Vein endothelial cell (primary cell): Measurements from ENCODE around the gene MTCP1. TPM values are rescaled to one million over a fixed set of nuclear protein-coding genes. Genes with fewer than 3 reads are reported as not detected.

Source experiments
- total RNA-seq: library from RNA; depleted of rRNA; stranded (reverse); fragments of >200 nt; gene quantifications from 2 replicates; pipeline ENCODE4 v1.2.3, GENCODE V29; 2012

MTCP1 gene, protein sequence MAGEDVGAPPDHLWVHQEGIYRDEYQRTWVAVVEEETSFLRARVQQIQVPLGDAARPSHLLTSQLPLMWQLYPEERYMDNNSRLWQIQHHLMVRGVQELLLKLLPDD
- total RNA-seq, result 1.4 and 2.9 TPM in 2 replicates

DNA sequence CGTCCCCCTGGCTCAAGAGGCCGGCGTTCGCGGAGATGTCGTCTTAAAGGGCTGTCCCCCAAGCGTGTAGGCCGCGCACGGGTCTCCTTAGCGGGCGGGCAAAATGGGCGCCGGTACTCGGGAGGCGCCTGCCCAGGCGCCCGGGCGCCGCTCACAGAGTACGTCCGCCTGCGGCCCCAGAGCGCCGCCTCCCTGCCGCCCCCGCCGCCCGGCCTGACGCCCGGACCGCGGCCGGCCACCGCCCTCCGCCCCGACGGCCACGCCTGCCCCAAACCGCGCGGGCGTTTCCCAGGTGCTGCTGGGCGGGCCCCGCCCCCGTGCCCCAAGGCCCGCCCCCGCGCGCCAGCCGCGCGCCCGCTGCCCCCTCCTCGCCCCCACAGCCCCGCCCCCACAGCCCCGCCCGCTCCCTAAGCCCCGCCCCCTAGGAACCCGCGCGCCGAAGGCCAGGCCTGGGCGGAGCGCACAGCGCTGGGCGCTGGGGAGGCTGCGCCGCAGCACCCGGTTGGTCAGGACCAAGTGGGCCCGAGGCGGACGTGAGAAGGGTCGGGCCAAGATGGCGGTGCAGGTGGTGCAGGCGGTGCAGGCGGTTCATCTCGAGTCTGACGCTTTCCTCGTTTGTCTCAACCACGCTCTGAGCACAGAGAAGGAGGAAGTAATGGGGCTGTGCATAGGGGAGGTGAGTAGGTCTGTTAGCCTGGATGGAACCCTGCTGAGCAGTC is at the start of gene MTCP1, which contains the start of the genes BRCC3 and CMC4:
Gene MTCP1, minus strand, starts transcription at position 162 of the 719 bp plus-strand sequence. CDS start 5,126 bp downstream, outside the sequence.
Gene BRCC3, plus strand, starts transcription at position 534 of the 719 bp plus-strand sequence. Its CDS starts 20 bp downstream, at position 554.
Gene CMC4, minus strand, starts transcription at position 162 of the 719 bp plus-strand sequence. CDS start 7,113 bp downstream, outside the sequence.

DNA sequence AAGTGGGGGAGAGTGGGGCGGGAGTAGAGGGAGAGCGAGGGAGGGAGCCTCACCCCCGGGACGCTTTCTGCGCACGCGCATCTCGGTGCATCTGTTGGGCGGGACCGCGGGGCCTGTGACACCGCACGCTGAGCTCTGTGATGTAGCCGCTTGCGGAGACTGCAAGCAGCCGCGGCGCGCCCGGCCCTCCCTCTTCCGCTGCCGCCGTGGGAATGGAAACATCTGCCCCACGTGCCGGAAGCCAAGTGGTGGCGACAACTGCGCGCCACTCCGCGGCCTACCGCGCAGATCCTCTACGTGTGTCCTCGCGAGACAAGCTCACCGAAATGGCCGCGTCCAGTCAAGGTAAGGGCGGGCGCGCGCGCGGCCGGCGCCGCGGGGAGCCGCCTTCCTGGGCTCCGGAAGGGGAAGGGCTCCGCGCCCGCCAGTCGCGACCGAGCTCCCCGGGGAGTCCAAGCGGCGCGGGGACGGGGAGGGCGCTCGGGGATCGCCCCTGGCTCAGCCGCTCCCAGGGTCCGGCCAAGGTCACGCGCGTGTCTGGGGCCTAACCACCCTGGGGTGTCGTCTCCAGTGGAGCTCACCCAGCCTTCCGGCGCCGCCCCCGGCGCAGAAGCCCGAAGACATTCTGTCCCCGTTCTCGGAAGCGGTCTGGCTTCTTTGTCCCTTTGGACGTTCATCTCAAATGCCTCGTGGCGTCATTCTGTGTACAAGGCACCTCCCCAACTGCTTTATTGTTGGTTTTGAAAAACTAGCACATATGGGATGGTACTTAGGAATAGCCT is 44.0 kb downstream of the MTCP1 start, which contains the start of gene FUNDC2:
Gene FUNDC2, plus strand, starts transcription at position 118 of the 782 bp plus-strand sequence. Its CDS starts 95 bp downstream, at position 213.

DNA sequence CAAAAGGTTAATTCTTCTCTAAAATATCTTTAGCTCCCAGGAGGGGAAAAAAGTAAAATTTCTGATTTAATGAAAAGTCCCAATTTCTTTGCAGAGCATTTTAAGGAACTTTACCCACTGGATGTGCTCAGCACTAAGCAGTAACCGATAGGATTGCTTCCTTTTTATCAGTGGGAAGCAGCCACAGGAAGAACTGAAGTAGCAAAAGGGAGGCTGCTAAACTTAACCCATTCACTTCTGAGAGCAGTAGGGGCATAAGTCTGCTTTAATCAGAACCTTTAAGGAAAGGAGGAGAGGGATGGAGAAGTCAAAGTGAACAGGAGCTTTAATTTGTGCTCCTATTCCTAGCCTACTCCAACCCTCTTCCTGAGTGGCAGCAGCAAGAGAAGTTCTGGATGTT is 48.4 kb downstream of the MTCP1 start, which contains the start of gene F8:
Gene F8, minus strand, starts transcription at position 139 of the 400 bp plus-strand sequence. CDS start 171 bp downstream, outside the sequence.

Other genes starting within 250 kb of the MTCP1 start
- gene SMIM9, start 236.5 kb downstream of the MTCP1 start, total RNA-seq, result not detected in 2 replicates
- gene F8A1, start 184.8 kb downstream of the MTCP1 start, total RNA-seq, result 2.1 and 2.3 TPM in 2 replicates
- gene F8, start 48.4 kb downstream of the MTCP1 start, total RNA-seq, result 2.3 and 3.1 TPM in 2 replicates
- 54.0 and 64.3 TPM in 2 replicates for gene FUNDC2, start 44.3 kb downstream of the MTCP1 start, total RNA-seq
- 10.5 and 10.6 TPM in 2 replicates for gene CMC4, start within 50 bp of the MTCP1 start, total RNA-seq
- gene BRCC3, start 372 bp upstream of the MTCP1 start, total RNA-seq, result 13.4 and 16.4 TPM in 2 replicates
- 42.5 and 68.2 TPM in 2 replicates for gene VBP1, start 145.3 kb upstream of the MTCP1 start, total RNA-seq
- gene RAB39B, start 193.4 kb upstream of the MTCP1 start, total RNA-seq, result 0.10 TPM in 1 of 2 replicates, not detected in the other